Liver (tissue), 9 donors: Measurements from ENCODE around the gene ZNF280D. TPM values are rescaled to one million over a fixed set of nuclear protein-coding genes. Genes with fewer than 3 reads are reported as not detected.
"Not testable (repeated sequence)": the region's sequence is repeated elsewhere in the genome, so short reads cannot be mapped to it uniquely, and the experiment has no call there.

Experiments
- DNase-seq: peaks from one replicate; pipeline ENCODE4 v3.0.0-alpha.2; 2017; ENCODE audit warnings: low spot score
- H3K27ac ChIP-seq, 2 donors: one replicate each; pipeline ENCODE4 v1.7.0; 2013; ENCODE audit warnings: inconsistent platforms in 2 of 2, low read length in 2 of 2, control low read depth in 1 of 2, low read depth in 1 of 2, mild to moderate bottlenecking in 1 of 2
- H3K27me3 ChIP-seq, 4 donors: one replicate each; pipeline versions ENCODE4 v1.6.1 to v1.7.0; 2013; ENCODE audit warnings: low read length in 3 of 4, inconsistent platforms in 1 of 4, mild to moderate bottlenecking in 1 of 4, moderate library complexity in 1 of 4; ENCODE audit not compliant: control insufficient read depth in 4 of 4, insufficient read depth in 4 of 4
- H3K36me3 ChIP-seq, 4 donors: one replicate each; pipeline versions ENCODE4 v1.6.1 to v1.7.0; 2013; ENCODE audit warnings: low read length in 3 of 4, mild to moderate bottlenecking in 3 of 4, low read depth in 1 of 4, moderate library complexity in 1 of 4; ENCODE audit not compliant: control insufficient read depth in 4 of 4, insufficient read depth in 3 of 4
- H3K4me1 ChIP-seq, 4 donors: one replicate each; pipeline versions ENCODE4 v1.6.1 to v1.7.0; 2013; ENCODE audit warnings: low read length in 3 of 4, mild to moderate bottlenecking in 3 of 4, moderate library complexity in 1 of 4; ENCODE audit not compliant: control insufficient read depth in 4 of 4, insufficient read depth in 4 of 4
- H3K4me3 ChIP-seq, 3 donors: one replicate each; pipeline versions ENCODE4 v1.6.1 to v1.7.0; 2013; ENCODE audit warnings: low read length in 3 of 3, control low read depth in 1 of 3, low read depth in 1 of 3, mild to moderate bottlenecking in 1 of 3
- H3K9ac ChIP-seq, 2 donors: one replicate each; pipeline ENCODE4 v1.7.0; 2013; ENCODE audit warnings: low read length in 2 of 2, mild to moderate bottlenecking in 2 of 2, moderate library complexity in 2 of 2, control low read depth in 1 of 2, low read depth in 1 of 2
- H3K9me3 ChIP-seq, 4 donors: one replicate each; pipeline versions ENCODE4 v1.6.1 to v1.7.0; 2013; ENCODE audit warnings: low read length in 3 of 4; ENCODE audit not compliant: control insufficient read depth in 4 of 4
- FOXA2 ChIP-seq: IDR thresholded peaks from 2 replicates; pipeline ENCODE4 v1.6.1; 2016; ENCODE audit warnings: antibody characterized with exemption
- HNF4A ChIP-seq, 2 donors: conservative IDR thresholded peaks; 2 replicates each; pipeline ENCODE4 v1.6.1; 2016; ENCODE audit warnings: antibody characterized with exemption in 2 of 2, mild to moderate bottlenecking in 2 of 2
- NR2F2 ChIP-seq: IDR thresholded peaks from 2 replicates; pipeline ENCODE4 v1.6.1; 2016; ENCODE audit warnings: antibody characterized with exemption
- RXRA ChIP-seq, 2 donors: IDR thresholded peaks; 2 replicates each; pipeline ENCODE4 v1.6.1; 2017 to 2018; ENCODE audit warnings: antibody characterized with exemption in 2 of 2, mild to moderate bottlenecking in 1 of 2
- whole genome bisulfite sequencing: extraction: QIAGEN DNeasy Blood & Tissue Kit; methylation state at CpG from one replicate; pipeline ENCODE4 v1.1.7; 2013; 5-methylcytosine and 5-hydroxymethylcytosine counted together
- polyA plus RNA-seq, 2 donors: library from polyadenylated mRNA; stranded (reverse) in 1 of 2; unstranded in 1 of 2; fragments of 200-250 nt in 1 of 2; fragments of >200 nt in 1 of 2; fragmentation: Nextera tagmentation in 1 of 2; extraction: Ambion mirVana in 1 of 2; gene quantifications; one replicate each; pipeline versions ENCODE4 v1.2.1 to v1.2.3, GENCODE V29; 2013 to 2015
- total RNA-seq, 2 donors: library from RNA; depleted of rRNA; stranded (reverse); fragments of >200 nt; gene quantifications; one replicate each; pipeline ENCODE4 v1.2.3, GENCODE V29; 2014
- TF ChIP-seq, protein P1 (sequence below): IDR thresholded peaks from 2 replicates; pipeline ENCODE4 v1.6.1; 2016; ENCODE audit warnings: antibody characterized with exemption
- donor health status: healthy.
- donor health status: healthy.
- donor health status: healthy.
- donor health status: healthy.
- donor health status: healthy.

The ZNF280D gene
- total and polyA plus RNA-seq, 4 donors, result 5.2 to 32.6 (median 18.9) TPM

DNA sequence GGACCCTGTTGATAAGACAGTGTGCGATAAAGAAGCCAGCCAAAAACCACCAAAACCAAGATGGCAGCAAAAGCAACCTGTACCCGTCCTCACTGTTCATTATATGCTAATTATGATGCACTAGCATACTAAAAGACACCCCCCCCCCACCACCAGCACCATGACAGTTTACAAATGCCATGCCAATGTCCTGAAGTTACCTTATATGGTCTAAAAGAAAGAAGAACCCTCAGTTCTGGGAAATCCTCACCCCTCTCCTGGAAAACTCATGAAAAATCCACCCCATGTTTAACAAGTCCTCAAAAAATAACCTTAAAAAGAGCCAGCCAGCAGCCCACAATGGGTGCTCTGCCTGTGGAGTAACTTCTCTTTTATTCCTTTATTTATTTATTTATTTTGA lies 48.4 kb upstream of the ZNF280D start:
- H3K27ac ChIP-seq, result no peak overlapping the region
- WGBS, result 96% methylated on average over 2 of the region's 2 CpGs

DNA sequence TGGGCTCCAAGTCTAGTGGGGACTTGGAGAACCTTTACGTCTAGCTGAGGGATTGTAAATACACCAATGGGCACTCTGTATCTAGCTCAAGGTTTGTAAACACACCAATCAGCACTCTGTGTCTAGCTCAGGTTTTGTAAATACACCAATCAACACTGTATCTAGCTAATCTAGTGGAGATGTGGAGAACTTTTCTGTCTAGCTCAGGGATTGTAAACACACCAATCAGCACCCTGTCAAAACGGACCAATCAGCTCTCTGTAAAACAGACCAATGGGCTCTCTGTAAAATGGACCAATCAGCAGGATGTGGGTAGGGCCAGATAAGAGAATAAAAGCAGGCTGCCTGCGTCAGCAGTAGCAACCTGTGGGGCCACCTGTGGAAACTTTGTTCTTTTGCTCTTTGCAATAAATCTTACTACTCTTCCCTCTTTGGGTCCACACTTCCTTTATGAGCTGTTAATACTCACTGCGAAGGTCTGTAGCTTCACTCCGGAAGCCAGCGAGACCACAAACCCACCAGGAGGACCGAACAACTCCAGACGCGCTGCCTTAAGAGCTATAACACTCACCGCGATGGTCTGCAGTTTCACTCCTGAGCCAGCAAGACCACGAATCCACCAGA lies 46.9 kb upstream of the ZNF280D start:
- not testable (repeated sequence) for DNase-seq, H3K27me3 ChIP-seq, H3K27ac ChIP-seq, H3K9me3 ChIP-seq, H3K4me3 ChIP-seq, H3K9ac ChIP-seq, H3K36me3 ChIP-seq
- WGBS, result 80% methylated on average over 12 of the region's 12 CpGs
- peaks cover 5 to 12% (median 8%) of the 10 kb centered on the region in 4 donors for H3K4me1 ChIP-seq

More for the DNA sequence above, 48.4 kb upstream of the ZNF280D start:
- Histone ChIP-seq H3K4me1 (peaks cover 5 to 12% (median 8%) of the 10 kb centered on the region in 4 donors), H3K36me3 (no peaks in the 10 kb centered on the region), H3K27me3 (no peaks in the 10 kb centered on the region), H3K4me3 (no peak overlapping the region), H3K9me3 (no peaks in the 10 kb centered on the region), H3K9ac (no peak overlapping the region)
- DNase-seq, result no peak
- no peak for TF ChIP-seq HNF4A (conservative IDR thresholded peaks at IDR 0.05)
- TF ChIP-seq NR2F2, result no peak

DNA sequence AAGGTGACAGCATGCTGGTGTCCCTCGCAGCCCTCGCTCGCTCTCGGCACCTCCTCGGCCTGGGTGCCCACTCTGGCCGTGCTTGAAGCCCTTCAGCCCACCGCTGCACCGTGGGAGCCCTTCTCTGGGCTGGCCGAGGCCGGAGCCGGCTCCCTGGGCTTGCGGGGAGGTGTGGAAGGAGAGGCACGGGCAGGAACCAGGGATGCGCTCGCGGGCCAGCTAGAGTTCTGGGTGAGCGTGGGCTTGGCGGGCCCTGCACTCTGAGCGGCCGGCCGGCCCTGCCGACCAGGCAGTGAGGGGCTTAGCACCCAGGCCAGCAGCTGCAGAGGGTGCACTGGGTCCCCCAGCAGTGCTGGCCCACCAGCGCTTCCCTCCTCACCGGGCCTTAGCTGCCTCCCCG lies 46.1 kb upstream of the ZNF280D start:
- WGBS, result 93% methylated on average over 25 of the region's 25 CpGs
- H3K4me1 ChIP-seq, result peaks cover 5 to 12% (median 8%) of the 10 kb centered on the region in 4 donors
- H3K4me3 ChIP-seq, DNase-seq, H3K27ac ChIP-seq, H3K27me3 ChIP-seq, H3K9me3 ChIP-seq, H3K36me3 ChIP-seq, H3K9ac ChIP-seq: not testable (repeated sequence)

DNA sequence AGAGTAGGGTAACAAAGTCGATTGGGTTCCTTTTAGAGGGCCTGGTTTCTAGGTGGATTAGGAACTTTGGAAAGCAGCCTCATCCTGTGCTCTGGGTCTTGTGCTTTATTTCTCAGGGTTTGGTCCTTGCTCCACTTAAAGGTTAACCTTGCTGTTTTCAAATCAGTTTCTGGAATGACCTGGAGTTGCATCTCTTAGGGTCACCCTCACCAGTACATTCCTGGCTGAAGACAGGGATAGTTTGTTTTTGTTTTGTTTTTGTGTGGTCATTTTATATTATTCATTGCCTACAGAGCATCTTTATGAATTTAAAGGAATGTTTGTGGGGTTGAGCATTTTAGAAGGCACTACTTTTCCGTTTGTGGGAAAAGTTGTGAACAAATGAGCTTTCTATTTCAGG lies 45.5 kb upstream of the ZNF280D start:
- peaks cover 5 to 13% (median 8%) of the 10 kb centered on the region in 4 donors for H3K4me1 ChIP-seq
- H3K4me3 ChIP-seq, result no peak overlapping the region
- H3K9ac ChIP-seq, result no peak overlapping the region
- DNase-seq, result no peak
- H3K9me3 ChIP-seq, result no peaks in the 10 kb centered on the region
- no peaks in the 10 kb centered on the region for H3K36me3 ChIP-seq
- H3K27me3 ChIP-seq, result no peaks in the 10 kb centered on the region
- TF ChIP-seq HNF4A (conservative IDR thresholded peaks at IDR 0.05) (no peak), RXRA (IDR thresholded peaks at IDR 0.05) (peak in 1 of 2 donors; percentile 23), FOXA2 (no peak)
- 65% methylated on average over 2 of the region's 2 CpGs for WGBS
- peak overlapping the region in 1 of 2 donors; percentile 24 for H3K27ac ChIP-seq

DNA sequence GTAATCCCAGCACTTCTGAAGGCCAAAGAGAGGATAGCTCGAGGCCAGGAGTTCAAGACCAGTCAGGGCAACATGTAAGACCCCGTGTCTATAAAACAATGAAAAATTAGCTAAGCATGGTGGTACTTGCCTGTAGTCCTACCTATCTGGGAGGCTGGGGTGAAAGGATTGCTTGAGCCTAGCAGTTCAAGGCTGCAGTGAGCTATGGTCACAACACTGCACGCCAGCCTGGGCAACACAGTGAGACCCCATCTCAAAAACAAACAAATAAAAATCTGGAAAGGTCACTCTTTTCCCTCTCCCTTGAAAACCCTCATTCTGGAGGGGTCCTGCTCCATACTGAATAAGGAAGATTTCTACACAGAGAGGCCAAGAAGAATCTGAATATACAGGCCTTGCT lies 43.5 kb upstream of the ZNF280D start:
- no peak overlapping the region for H3K9ac ChIP-seq
- H3K9me3 ChIP-seq, result no peaks in the 10 kb centered on the region
- peaks cover 7 to 25% (median 13%) of the 10 kb centered on the region in 4 donors for H3K4me1 ChIP-seq
- no peak for DNase-seq
- H3K27me3 ChIP-seq, result no peaks in the 10 kb centered on the region
- no peaks in the 10 kb centered on the region for H3K36me3 ChIP-seq
- H3K4me3 ChIP-seq, result no peak overlapping the region
- no peak overlapping the region for H3K27ac ChIP-seq
- 94% methylated on average over 3 of the region's 3 CpGs for WGBS
- TF ChIP-seq, protein P1, sequence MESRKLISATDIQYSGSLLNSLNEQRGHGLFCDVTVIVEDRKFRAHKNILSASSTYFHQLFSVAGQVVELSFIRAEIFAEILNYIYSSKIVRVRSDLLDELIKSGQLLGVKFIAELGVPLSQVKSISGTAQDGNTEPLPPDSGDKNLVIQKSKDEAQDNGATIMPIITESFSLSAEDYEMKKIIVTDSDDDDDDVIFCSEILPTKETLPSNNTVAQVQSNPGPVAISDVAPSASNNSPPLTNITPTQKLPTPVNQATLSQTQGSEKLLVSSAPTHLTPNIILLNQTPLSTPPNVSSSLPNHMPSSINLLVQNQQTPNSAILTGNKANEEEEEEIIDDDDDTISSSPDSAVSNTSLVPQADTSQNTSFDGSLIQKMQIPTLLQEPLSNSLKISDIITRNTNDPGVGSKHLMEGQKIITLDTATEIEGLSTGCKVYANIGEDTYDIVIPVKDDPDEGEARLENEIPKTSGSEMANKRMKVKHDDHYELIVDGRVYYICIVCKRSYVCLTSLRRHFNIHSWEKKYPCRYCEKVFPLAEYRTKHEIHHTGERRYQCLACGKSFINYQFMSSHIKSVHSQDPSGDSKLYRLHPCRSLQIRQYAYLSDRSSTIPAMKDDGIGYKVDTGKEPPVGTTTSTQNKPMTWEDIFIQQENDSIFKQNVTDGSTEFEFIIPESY, result no peak
